Measurements from ENCODE around the gene NADK2. TPM values are rescaled to one million over a fixed set of nuclear protein-coding genes. Genes with fewer than 3 reads are reported as not detected.
A peak's percentile ranks its signal among the peaks of the same experiment; 100 is the strongest.

Gene NADK2
- total and polyA plus RNA-seq, 2 donors (not counting 1 experiment from before 2014, with no cell fraction given) = 11.6 to 26.9 TPM

DNA sequence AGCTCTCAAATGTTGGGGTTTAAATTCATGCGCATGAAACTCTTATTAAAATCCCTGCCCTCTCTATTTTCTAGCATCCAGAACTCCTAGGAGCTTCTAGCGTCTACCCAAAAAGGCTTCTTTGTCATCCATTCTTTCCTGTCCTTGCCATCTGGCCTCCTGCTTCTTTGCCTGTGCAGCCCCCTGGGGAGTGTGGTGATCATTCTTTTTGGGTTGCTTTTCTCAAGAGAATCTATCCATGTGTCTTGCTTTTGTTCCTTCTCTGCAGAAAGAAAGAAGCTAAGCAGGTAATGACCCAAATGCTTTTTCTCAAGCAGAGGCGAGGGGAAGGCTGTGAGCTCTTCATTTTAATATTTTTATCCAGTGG, 63.2 kb downstream of the NADK2 start:
- Histone ChIP-seq H2AFZ (ENCODE audit: low read length) (no peak overlapping the region), H3K4me3 (replicated peaks in 1 of 4; ENCODE audit: control extremely low read depth in 1 of 4, insufficient read depth in 1 of 4, low read depth in 3 of 4, low read length in 4 of 4) (no peak overlapping the region), H3K4me2 (ENCODE audit: extremely low read depth, insufficient read depth, low read length) (no peak overlapping the region), H3K79me2 (ENCODE audit: control insufficient read depth, insufficient read depth, low read length) (no peaks in the 10 kb centered on the region), H3K27ac (ENCODE audit: insufficient read depth, low read length) (no peak overlapping the region), H3K27me3 (ENCODE audit: control insufficient read depth, insufficient read depth, low read length) (no peaks in the 10 kb centered on the region), H3K9ac (ENCODE audit: insufficient read depth, low read length) (no peak overlapping the region), H4K20me1 (ENCODE audit: control insufficient read depth, extremely low read depth, insufficient read depth, low read length) (no peaks in the 10 kb centered on the region), H3K36me3 (ENCODE audit: control insufficient read depth, insufficient read depth, low read length) (peaks cover 9% of the 10 kb centered on the region), H3K9me3 (ENCODE audit: control insufficient read depth, insufficient read depth, low read depth, low read length) (no peaks in the 10 kb centered on the region), H3K4me1 (ENCODE audit: control insufficient read depth, extremely low read depth, insufficient read depth, low read length) (no peaks in the 10 kb centered on the region)
- no peak for DNase-seq (ENCODE audit: low read depth in 2 of 2)
- TF ChIP-seq EZH2 (IDR thresholded peaks at IDR 0.05; ENCODE audit: low read length, missing control alignments) = no peak
- TF ChIP-seq CTCF (conservative IDR thresholded peaks at IDR 0.05 in 1 of 2, IDR thresholded peaks at IDR 0.05 in 1 of 2; ENCODE audit: low read depth in 1 of 2, low read length in 2 of 2) = no peak

GRCh38 chr5:36177715-36178523, 63.8 kb downstream of the NADK2 start:
- no peaks in the 10 kb centered on the region for H3K79me2 ChIP-seq (ENCODE audit: control insufficient read depth, insufficient read depth, low read length)
- TF ChIP-seq EZH2 (IDR thresholded peaks at IDR 0.05; ENCODE audit: low read length, missing control alignments) (no peak), CTCF (conservative IDR thresholded peaks at IDR 0.05 in 1 of 2, IDR thresholded peaks at IDR 0.05 in 1 of 2; ENCODE audit: low read depth in 1 of 2, low read length in 2 of 2) (peak; percentile 49 to 61)
- H2AFZ ChIP-seq (ENCODE audit: low read length) = no peak overlapping the region
- H3K27ac ChIP-seq (ENCODE audit: insufficient read depth, low read length) = no peak overlapping the region
- no peaks in the 10 kb centered on the region for H3K4me1 ChIP-seq (ENCODE audit: control insufficient read depth, extremely low read depth, insufficient read depth, low read length)
- no peak overlapping the region for H3K9ac ChIP-seq (ENCODE audit: insufficient read depth, low read length)
- no peaks in the 10 kb centered on the region for H3K9me3 ChIP-seq (ENCODE audit: control insufficient read depth, insufficient read depth, low read depth, low read length)
- H3K4me2 ChIP-seq (ENCODE audit: extremely low read depth, insufficient read depth, low read length) = no peak overlapping the region
- no peaks in the 10 kb centered on the region for H3K27me3 ChIP-seq (ENCODE audit: control insufficient read depth, insufficient read depth, low read length)
- no peak overlapping the region for H3K4me3 ChIP-seq (replicated peaks in 1 of 4; ENCODE audit: control extremely low read depth in 1 of 4, insufficient read depth in 1 of 4, low read depth in 3 of 4, low read length in 4 of 4)
- H4K20me1 ChIP-seq (ENCODE audit: control insufficient read depth, extremely low read depth, insufficient read depth, low read length) = no peaks in the 10 kb centered on the region
- H3K36me3 ChIP-seq (ENCODE audit: control insufficient read depth, insufficient read depth, low read length) = peaks cover 9% of the 10 kb centered on the region
- peak; percentile 50 to 80 for DNase-seq (ENCODE audit: low read depth in 2 of 2)

GRCh38 chr5:36177154-36177553, 64.6 kb downstream of the NADK2 start:
- H3K4me2 ChIP-seq (ENCODE audit: extremely low read depth, insufficient read depth, low read length) = no peak overlapping the region

More at GRCh38 chr5:36177154-36177553, 64.6 kb downstream of the NADK2 start:
- Histone ChIP-seq H3K4me1 (ENCODE audit: control insufficient read depth, extremely low read depth, insufficient read depth, low read length) (no peaks in the 10 kb centered on the region), H3K79me2 (ENCODE audit: control insufficient read depth, insufficient read depth, low read length) (no peaks in the 10 kb centered on the region), H3K27me3 (ENCODE audit: control insufficient read depth, insufficient read depth, low read length) (no peaks in the 10 kb centered on the region), H2AFZ (ENCODE audit: low read length) (no peak overlapping the region), H3K9ac (ENCODE audit: insufficient read depth, low read length) (no peak overlapping the region), H3K27ac (ENCODE audit: insufficient read depth, low read length) (no peak overlapping the region), H3K36me3 (ENCODE audit: control insufficient read depth, insufficient read depth, low read length) (peaks cover 9% of the 10 kb centered on the region), H3K4me3 (replicated peaks in 1 of 4; ENCODE audit: control extremely low read depth in 1 of 4, insufficient read depth in 1 of 4, low read depth in 3 of 4, low read length in 4 of 4) (no peak overlapping the region), H3K9me3 (ENCODE audit: control insufficient read depth, insufficient read depth, low read depth, low read length) (no peaks in the 10 kb centered on the region), H4K20me1 (ENCODE audit: control insufficient read depth, extremely low read depth, insufficient read depth, low read length) (no peaks in the 10 kb centered on the region)
- no peak for DNase-seq (ENCODE audit: low read depth in 2 of 2)
- TF ChIP-seq CTCF (conservative IDR thresholded peaks at IDR 0.05 in 1 of 2, IDR thresholded peaks at IDR 0.05 in 1 of 2; ENCODE audit: low read depth in 1 of 2, low read length in 2 of 2) = no peak
- TF ChIP-seq EZH2 (IDR thresholded peaks at IDR 0.05; ENCODE audit: low read length, missing control alignments) = no peak
